GM12872 (cell line): ENCODE results near the gene SCARF1.

ENCODE experiments used
- CTCF ChIP-seq: IDR thresholded peaks from 3 replicates; pipeline ENCODE4 v1.5.1; 2011; ENCODE audit warnings: low read depth, mild to moderate bottlenecking, low read length, moderate library complexity; ENCODE audit not compliant: insufficient read depth

The SCARF1 gene

GRCh38 chr17:1592751-1593629 lies 52.5 kb downstream of the SCARF1 start:
- TF ChIP-seq CTCF = no peak

DNA sequence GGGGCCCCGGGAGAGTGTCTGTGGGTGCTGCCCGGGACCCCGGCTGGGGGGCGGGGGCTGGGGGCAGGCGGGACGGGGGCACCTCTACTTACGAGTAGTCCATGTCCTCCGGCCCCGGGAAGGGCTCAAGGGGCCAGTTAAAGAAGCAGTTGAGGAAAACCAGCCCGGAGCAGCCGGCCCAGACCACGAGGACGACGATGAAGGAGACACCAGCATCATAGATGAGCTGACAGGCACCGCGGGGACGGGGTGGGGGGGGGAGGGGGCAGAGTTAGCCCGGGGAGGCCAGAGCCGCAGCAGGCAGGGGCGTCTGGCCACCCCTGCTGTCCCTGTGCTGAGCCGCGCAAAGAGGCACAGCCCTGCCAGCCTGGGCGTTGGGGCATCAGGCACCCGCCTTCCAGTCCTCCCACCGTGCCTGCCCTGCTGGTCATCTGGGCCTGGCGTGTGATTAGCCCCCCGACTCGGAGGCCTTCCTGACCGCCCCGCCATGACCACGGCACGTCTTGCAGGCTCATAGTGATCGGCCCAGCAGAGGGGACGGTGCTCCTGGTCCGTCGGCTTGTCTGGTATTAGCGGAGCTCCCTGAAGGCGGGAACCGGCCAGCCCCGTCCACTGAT lies 54.0 kb downstream of the SCARF1 start:
- no peak for TF ChIP-seq CTCF

DNA sequence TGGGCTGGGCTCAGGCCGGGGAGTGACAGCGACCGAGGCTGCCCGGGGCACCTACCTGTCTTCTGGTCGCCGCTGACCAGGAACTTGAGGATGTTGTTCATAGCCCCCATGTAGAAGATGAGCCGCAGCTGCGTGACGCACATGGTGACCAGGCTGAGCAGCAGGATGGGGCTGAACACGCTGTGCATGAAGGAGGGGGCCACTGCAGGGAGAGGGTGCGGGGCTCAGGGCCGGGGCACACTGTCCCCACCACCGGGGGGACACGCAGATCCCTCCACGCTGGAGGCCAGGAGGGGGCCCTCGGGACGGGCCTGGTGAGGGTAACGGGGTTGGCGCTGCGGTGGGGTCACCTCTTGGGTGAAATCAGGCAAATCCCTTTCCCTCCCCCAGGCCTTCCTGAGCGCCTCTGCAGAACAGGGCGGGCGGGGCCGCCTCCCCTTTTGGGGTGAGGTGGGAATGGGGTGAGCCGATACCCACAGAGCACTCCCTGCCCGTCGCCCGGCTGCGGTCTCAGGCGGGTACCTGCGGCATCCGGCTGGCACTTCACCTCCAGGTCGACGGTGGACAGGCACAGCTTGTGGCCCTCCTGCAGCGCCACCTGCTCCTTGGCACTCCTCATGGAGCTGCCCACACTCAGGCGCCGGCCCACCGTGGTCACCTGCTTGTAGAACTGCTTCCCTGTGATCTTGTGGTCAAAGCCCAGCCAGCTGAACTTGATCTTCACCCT lies 54.6 kb downstream of the SCARF1 start:
- no peak for TF ChIP-seq CTCF

- TF ChIP-seq CTCF = no peak
These were observed 55.3 kb downstream of the SCARF1 start for GRCh38 chr17:1590029-1590746.

- no peak for TF ChIP-seq CTCF
These were observed 56.5 kb downstream of the SCARF1 start for GRCh38 chr17:1588821-1589585.

DNA sequence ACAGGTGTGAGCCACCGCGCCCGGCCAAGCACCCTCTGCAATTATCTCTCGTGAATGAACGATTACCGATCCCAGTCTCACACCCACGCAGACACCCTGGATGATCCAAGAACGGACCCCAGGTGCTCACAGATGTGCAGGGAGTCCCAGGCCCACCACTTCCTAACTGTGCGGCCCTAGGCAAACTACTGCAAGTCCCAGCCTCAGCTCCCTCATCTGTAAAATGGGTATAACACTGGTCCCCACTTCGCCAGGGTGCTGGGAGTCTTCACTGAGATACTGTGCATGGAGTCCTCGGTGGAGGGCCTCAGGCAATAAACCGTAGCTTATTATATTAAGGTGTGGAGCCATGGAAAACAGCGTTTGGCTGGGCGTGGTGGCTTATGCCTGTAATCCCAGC lies 61.4 kb downstream of the SCARF1 start:
- no peak for TF ChIP-seq CTCF
